ENCODE data around the gene KCNH8.

DNA sequence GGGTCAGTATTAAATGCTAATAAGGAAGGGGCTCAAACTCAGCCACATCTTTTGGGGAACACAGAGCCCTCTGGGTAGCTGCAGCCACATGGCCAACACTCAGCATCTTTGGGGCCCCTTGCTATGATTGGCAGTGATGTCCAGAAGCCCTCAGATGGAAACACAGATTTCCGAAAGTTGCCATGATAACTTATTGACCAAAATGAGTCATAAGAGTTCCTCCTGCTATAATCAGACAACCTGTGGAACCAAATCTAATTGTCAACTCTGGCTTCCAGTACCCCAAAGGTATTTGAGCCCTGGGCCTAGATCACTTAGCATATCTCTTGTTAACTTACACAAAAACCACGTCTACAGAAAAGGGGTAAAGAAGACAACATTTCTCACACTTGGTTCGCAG lies 392.2 kb downstream of the KCNH8 start:
- TF ChIP-seq, protein P1, sequence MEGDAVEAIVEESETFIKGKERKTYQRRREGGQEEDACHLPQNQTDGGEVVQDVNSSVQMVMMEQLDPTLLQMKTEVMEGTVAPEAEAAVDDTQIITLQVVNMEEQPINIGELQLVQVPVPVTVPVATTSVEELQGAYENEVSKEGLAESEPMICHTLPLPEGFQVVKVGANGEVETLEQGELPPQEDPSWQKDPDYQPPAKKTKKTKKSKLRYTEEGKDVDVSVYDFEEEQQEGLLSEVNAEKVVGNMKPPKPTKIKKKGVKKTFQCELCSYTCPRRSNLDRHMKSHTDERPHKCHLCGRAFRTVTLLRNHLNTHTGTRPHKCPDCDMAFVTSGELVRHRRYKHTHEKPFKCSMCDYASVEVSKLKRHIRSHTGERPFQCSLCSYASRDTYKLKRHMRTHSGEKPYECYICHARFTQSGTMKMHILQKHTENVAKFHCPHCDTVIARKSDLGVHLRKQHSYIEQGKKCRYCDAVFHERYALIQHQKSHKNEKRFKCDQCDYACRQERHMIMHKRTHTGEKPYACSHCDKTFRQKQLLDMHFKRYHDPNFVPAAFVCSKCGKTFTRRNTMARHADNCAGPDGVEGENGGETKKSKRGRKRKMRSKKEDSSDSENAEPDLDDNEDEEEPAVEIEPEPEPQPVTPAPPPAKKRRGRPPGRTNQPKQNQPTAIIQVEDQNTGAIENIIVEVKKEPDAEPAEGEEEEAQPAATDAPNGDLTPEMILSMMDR (IDR thresholded peaks at IDR 0.05; ENCODE audit: low read depth, low read length) = no peak
- no peak for TF ChIP-seq EZH2phosphoT487 (IDR thresholded peaks at IDR 0.05; ENCODE audit: low read depth)

Measured in OCI-LY3 (cell line).